Upper lobe of left lung (tissue), 4 donors: Measurements from ENCODE around the gene MACROD1.

Experiments used
- EP300 ChIP-seq, 4 donors: sonication (generic); formaldehyde crosslinking; IDR thresholded peaks; one replicate each; pipeline ENCODE4 v1.5.1; 2017; ENCODE audit warnings: antibody characterized with exemption in 4 of 4, control low read depth in 2 of 4
- POLR2A ChIP-seq, 4 donors: fragments of 450-650 bp; IDR thresholded peaks; one replicate each; pipeline ENCODE4 v1.5.1; 2016 to 2017; ENCODE audit warnings: antibody characterized with exemption in 4 of 4, mild to moderate bottlenecking in 2 of 4
- TF ChIP-seq, protein P1 (sequence below), 6 experiments: fragments of 450-650 bp in 4 of 6; fragments of 200-600 bp in 2 of 6; sonication (generic) in 2 of 6; IDR thresholded peaks; one replicate each; pipeline ENCODE4 v1.5.1; 2016 to 2019; ENCODE audit warnings: antibody characterized with exemption in 6 of 6

GRCh38 chr11:64032050-64032449, 133.9 kb downstream of the MACROD1 start:
- TF ChIP-seq, protein P1, sequence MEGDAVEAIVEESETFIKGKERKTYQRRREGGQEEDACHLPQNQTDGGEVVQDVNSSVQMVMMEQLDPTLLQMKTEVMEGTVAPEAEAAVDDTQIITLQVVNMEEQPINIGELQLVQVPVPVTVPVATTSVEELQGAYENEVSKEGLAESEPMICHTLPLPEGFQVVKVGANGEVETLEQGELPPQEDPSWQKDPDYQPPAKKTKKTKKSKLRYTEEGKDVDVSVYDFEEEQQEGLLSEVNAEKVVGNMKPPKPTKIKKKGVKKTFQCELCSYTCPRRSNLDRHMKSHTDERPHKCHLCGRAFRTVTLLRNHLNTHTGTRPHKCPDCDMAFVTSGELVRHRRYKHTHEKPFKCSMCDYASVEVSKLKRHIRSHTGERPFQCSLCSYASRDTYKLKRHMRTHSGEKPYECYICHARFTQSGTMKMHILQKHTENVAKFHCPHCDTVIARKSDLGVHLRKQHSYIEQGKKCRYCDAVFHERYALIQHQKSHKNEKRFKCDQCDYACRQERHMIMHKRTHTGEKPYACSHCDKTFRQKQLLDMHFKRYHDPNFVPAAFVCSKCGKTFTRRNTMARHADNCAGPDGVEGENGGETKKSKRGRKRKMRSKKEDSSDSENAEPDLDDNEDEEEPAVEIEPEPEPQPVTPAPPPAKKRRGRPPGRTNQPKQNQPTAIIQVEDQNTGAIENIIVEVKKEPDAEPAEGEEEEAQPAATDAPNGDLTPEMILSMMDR (IDR thresholded peaks at IDR 0.05): no peak
- TF ChIP-seq POLR2A (IDR thresholded peaks at IDR 0.05) (no peak), EP300 (IDR thresholded peaks at IDR 0.05) (no peak)
